HepG2 (cell line): ENCODE results near the gene ETF1. TPM values are rescaled to one million over a fixed set of nuclear protein-coding genes. Genes with fewer than 3 reads are reported as not detected.

Experiments used
- CENPT ChIP-seq: sonication (generic); formaldehyde crosslinking; IDR thresholded peaks from 2 replicates; pipeline ENCODE4 v1.8.0; 2022; ENCODE audit warnings: low read depth, mild to moderate bottlenecking, moderate library complexity, missing genetic modification reagents
- CREBL2 ChIP-seq: sonication (generic); formaldehyde crosslinking; IDR thresholded peaks from 2 replicates; pipeline ENCODE4 v1.8.1; 2023; ENCODE audit warnings: missing genetic modification reagents, mild to moderate bottlenecking, borderline replicate concordance
- FOXO4 ChIP-seq: sonication (generic); formaldehyde crosslinking; conservative IDR thresholded peaks from 2 replicates; pipeline ENCODE4 v1.8.1; 2023; ENCODE audit warnings: missing genetic modification reagents
- HNRNPL ChIP-seq: fragments of 200-400 bp; formaldehyde crosslinking; IDR thresholded peaks from 2 replicates; pipeline ENCODE4 v1.6.1; 2017; ENCODE audit warnings: mild to moderate bottlenecking, low read depth, low read length
- NR2F1 ChIP-seq, 2 experiments: fragments of 450-650 bp in 1 of 2; formaldehyde crosslinking in 1 of 2; IDR thresholded peaks; 2 replicates each; pipeline versions ENCODE4 v1.5.0 to v1.6.1; 2016 to 2020; ENCODE audit warnings: mild to moderate bottlenecking in 1 of 2, missing compliant biosample characterization in 1 of 2, missing genetic modification reagents in 1 of 2, moderate library complexity in 1 of 2
- PHF20 ChIP-seq: sonication (generic); formaldehyde crosslinking; IDR thresholded peaks from 2 replicates; pipeline ENCODE4 v1.5.0; 2020; ENCODE audit warnings: mild to moderate bottlenecking, missing genetic modification reagents
- PHF8 ChIP-seq: sonication (generic); formaldehyde crosslinking; IDR thresholded peaks from 2 replicates; pipeline ENCODE4 v1.5.0; 2020; ENCODE audit warnings: missing genetic modification reagents
- SOX5 ChIP-seq: IDR thresholded peaks from 2 replicates; pipeline ENCODE4 v1.6.1; 2016; ENCODE audit warnings: borderline replicate concordance
- TBX3 ChIP-seq: fragments of 450-650 bp; IDR thresholded peaks from 2 replicates; pipeline ENCODE4 v1.6.1; 2017; ENCODE audit warnings: antibody characterized with exemption, mild to moderate bottlenecking, inconsistent platforms, borderline replicate concordance
- TCF12 ChIP-seq, 2 experiments: fragments of 450-650 bp in 1 of 2; sonication (generic) in 1 of 2; formaldehyde crosslinking in 1 of 2; IDR thresholded peaks; 2 replicates each; pipeline versions ENCODE4 v1.6.1 to v1.8.0; 2017 to 2022; ENCODE audit warnings: antibody characterized with exemption in 1 of 2, mild to moderate bottlenecking in 1 of 2, missing genetic modification reagents in 1 of 2, moderate library complexity in 1 of 2
- YY1 ChIP-seq: IDR thresholded peaks from 2 replicates; pipeline ENCODE4 v1.6.1; 2011; ENCODE audit warnings: low read length, low read depth, moderate library complexity, mild to moderate bottlenecking; ENCODE audit not compliant: insufficient read depth, insufficient replicate concordance
- ZFP1 ChIP-seq: IDR thresholded peaks from 2 replicates; pipeline ENCODE4 v1.6.1; 2016
- ZHX2 ChIP-seq, 2 experiments: sonication (generic) in 1 of 2; formaldehyde crosslinking in 1 of 2; IDR thresholded peaks; 2 replicates each; pipeline versions ENCODE4 v1.6.1 to v1.9.0; 2014 to 2022; ENCODE audit warnings: antibody characterized with exemption in 1 of 2, borderline replicate concordance in 1 of 2, inconsistent platforms in 1 of 2, low read depth in 1 of 2, missing genetic modification reagents in 1 of 2
- ZNF230 ChIP-seq: sonication (generic); formaldehyde crosslinking; IDR thresholded peaks from 2 replicates; pipeline ENCODE4 v1.4.0; 2020; ENCODE audit warnings: mild to moderate bottlenecking, missing genetic modification reagents
- ZNF276 ChIP-seq: sonication (generic); formaldehyde crosslinking; IDR thresholded peaks from 2 replicates; pipeline ENCODE4 v1.4.0; 2020; ENCODE audit warnings: mild to moderate bottlenecking, low read depth, missing genetic modification reagents
- ZNF3 ChIP-seq: IDR thresholded peaks from 2 replicates; pipeline ENCODE4 v1.7.0; 2017; ENCODE audit warnings: inconsistent platforms
- ZNF562 ChIP-seq: sonication (generic); formaldehyde crosslinking; IDR thresholded peaks from 2 replicates; pipeline ENCODE4 v1.8.0; 2022; ENCODE audit warnings: missing genetic modification reagents, borderline replicate concordance
- ZNF572 ChIP-seq: sonication (generic); formaldehyde crosslinking; IDR thresholded peaks from 2 replicates; pipeline ENCODE4 v1.5.1; 2020; ENCODE audit warnings: mild to moderate bottlenecking, missing genetic modification reagents
- ZNF879 ChIP-seq: sonication (generic); formaldehyde crosslinking; IDR thresholded peaks from 2 replicates; pipeline ENCODE4 v1.8.1; 2023; ENCODE audit warnings: missing genetic modification reagents
- polyA plus RNA-seq, 8 experiments: library from polyadenylated mRNA; depleted of rRNA in 3 of 8; stranded (reverse) in 7 of 8; unstranded in 1 of 8; fragments of >200 nt; fragmentation: Illumina TruSeq in 4 of 8; extraction: Trizol in 4 of 8; gene quantifications; 2 replicates each; pipeline versions ENCODE4 v1.2.1 to v1.2.3, GENCODE V29; 2011 to 2016; ENCODE audit warnings: low read depth in 4 of 8, missing spikeins in 1 of 8, mixed read lengths in 1 of 8; ENCODE audit not compliant: insufficient read depth in 1 of 8
- total RNA-seq, 5 experiments: library from RNA; depleted of rRNA; stranded (reverse); fragments of >200 nt; fragmentation: Illumina TruSeq; extraction: Trizol; gene quantifications; 2 replicates each; pipeline ENCODE4 v1.2.3, GENCODE V29; 2016; ENCODE audit warnings: low read depth in 1 of 5

Gene ETF1
- total and polyA plus RNA-seq, 2 of the 13 experiments (the other 11 are each of a cell fraction or from before 2014, with no cell fraction given): 52.1 to 184 TPM

- TF ChIP-seq ZHX2 (IDR thresholded peaks at IDR 0.05; ENCODE audit: low read depth): no peak
- TF ChIP-seq ZHX2 (CRISPR knock-in tag; IDR thresholded peaks at IDR 0.05; ENCODE audit: borderline replicate concordance): no peak
- TF ChIP-seq ZNF3 (CRISPR knock-in tag): no peak
- TF ChIP-seq ZNF276 (CRISPR knock-in tag): 0 out of 2 replicates have a peak, but pooled peaks have one; percentile 34
- no peak for TF ChIP-seq ZNF572 (CRISPR knock-in tag)
- no peak for TF ChIP-seq ZFP1 (CRISPR knock-in tag)
- 0 out of 2 replicates have a peak, but pooled peaks have one; percentile 56 for TF ChIP-seq HNRNPL
- no peak for TF ChIP-seq PHF20 (CRISPR knock-in tag)
- no peak for TF ChIP-seq ZNF879 (CRISPR knock-in tag)
- no peak for TF ChIP-seq ZNF230 (CRISPR knock-in tag)
- TF ChIP-seq YY1: peak; percentile 85
- 0 out of 4 replicates have a peak, but pooled peaks of 1 of the 2 experiments have one; percentile 22 for TF ChIP-seq NR2F1 (CRISPR knock-in tag; IDR thresholded peaks at IDR 0.05)
- no peak for TF ChIP-seq SOX5
- TF ChIP-seq CREBL2 (CRISPR knock-in tag): no peak
- TF ChIP-seq FOXO4 (CRISPR knock-in tag): no peak
- no peak; the same call in 1 of the 2 replicates for TF ChIP-seq PHF8 (CRISPR knock-in tag)
- TF ChIP-seq TBX3: no peak
- TF ChIP-seq CENPT (CRISPR knock-in tag): peak; percentile 22; the same call in 1 of the 2 replicates
- no peak for TF ChIP-seq ZNF562 (CRISPR knock-in tag)
- TF ChIP-seq TCF12 (IDR thresholded peaks at IDR 0.05): no peak
- TF ChIP-seq TCF12 (CRISPR knock-in tag; IDR thresholded peaks at IDR 0.05): 0 out of 2 replicates have a peak, but pooled peaks have one; percentile 51
These were observed 668 bp downstream of the ETF1 start (continued) for GRCh38 chr5:138542180-138542955.
